DND-41 (cell line): Measurements from ENCODE around the gene ZNF700.
A peak's percentile ranks its signal among the peaks of the same experiment; 100 is the strongest.
"Not testable (repeated sequence)": the region's sequence is repeated elsewhere in the genome, so short reads cannot be mapped to it uniquely, and the experiment has no call there.

Source experiments
- ATAC-seq: fragments of 200-7000 bp; cut with Tn5 transposase; 3 replicates; pipeline ENCODE4 v1.9.1; 2021; ENCODE audit warnings: low read depth; ENCODE audit not compliant: insufficient read depth
- DNase-seq: peaks from one replicate; pipeline ENCODE4 v3.0.0-alpha.2; 2020
- H2AFZ ChIP-seq: 2 replicates; pipeline ENCODE4 v1.6.0; 2012; ENCODE audit warnings: low read depth, low read length
- H3K27ac ChIP-seq: 2 replicates; pipeline ENCODE4 v1.5.1; 2012; ENCODE audit warnings: low read length, inconsistent platforms
- H3K27me3 ChIP-seq: fragments of 200-600 bp; sonication (generic); 2 replicates; pipeline ENCODE4 v1.6.0; 2012; ENCODE audit warnings: low read length, mild to moderate bottlenecking, inconsistent platforms; ENCODE audit not compliant: insufficient read depth, poor library complexity
- H3K36me3 ChIP-seq: 2 replicates; pipeline ENCODE4 v1.5.1; 2012; ENCODE audit warnings: low read length, inconsistent platforms; ENCODE audit not compliant: insufficient read depth
- H3K4me1 ChIP-seq: 2 replicates; pipeline ENCODE4 v1.5.1; 2012; ENCODE audit warnings: mild to moderate bottlenecking, low read length; ENCODE audit not compliant: insufficient read depth
- H3K4me2 ChIP-seq: 2 replicates; pipeline ENCODE4 v1.6.0; 2012; ENCODE audit warnings: mild to moderate bottlenecking, moderate library complexity, low read length, inconsistent platforms; ENCODE audit not compliant: insufficient read depth
- H3K4me3 ChIP-seq, 2 experiments: fragments of 200-600 bp in 1 of 2; shearing (Covaris generic) in 1 of 2; 2 replicates each; pipeline ENCODE4 v1.5.1; 2012 to 2016; ENCODE audit warnings: inconsistent platforms in 2 of 2, low read length in 2 of 2, mild to moderate bottlenecking in 2 of 2, low read depth in 1 of 2, moderate library complexity in 1 of 2
- H3K79me2 ChIP-seq: 2 replicates; pipeline ENCODE4 v1.6.0; 2012; ENCODE audit warnings: low read length, inconsistent platforms; ENCODE audit not compliant: insufficient read depth
- H3K9ac ChIP-seq: 2 replicates; pipeline ENCODE4 v1.6.0; 2012; ENCODE audit warnings: low read depth, mild to moderate bottlenecking, inconsistent platforms, low read length, moderate library complexity
- H3K9me3 ChIP-seq: 2 replicates; pipeline ENCODE4 v1.5.1; 2012; ENCODE audit warnings: low read length, moderate library complexity, mild to moderate bottlenecking, inconsistent platforms; ENCODE audit not compliant: insufficient read depth, severe bottlenecking
- H4K20me1 ChIP-seq: 2 replicates; pipeline ENCODE4 v1.6.0; 2012; ENCODE audit warnings: low read length; ENCODE audit not compliant: insufficient read depth
- CTCF ChIP-seq: IDR thresholded peaks from 2 replicates; pipeline ENCODE4 v1.5.1; 2012; ENCODE audit warnings: borderline replicate concordance, low read length, moderate library complexity, mild to moderate bottlenecking; ENCODE audit not compliant: poor library complexity, severe bottlenecking; ENCODE audit errors: extremely low read depth
- EZH2 ChIP-seq: IDR thresholded peaks from 3 replicates; pipeline ENCODE4 v1.6.1; 2012; ENCODE audit warnings: borderline replicate concordance, low read depth, mild to moderate bottlenecking, moderate library complexity, low read length, inconsistent platforms; ENCODE audit not compliant: severe bottlenecking

ZNF700 gene

DNA sequence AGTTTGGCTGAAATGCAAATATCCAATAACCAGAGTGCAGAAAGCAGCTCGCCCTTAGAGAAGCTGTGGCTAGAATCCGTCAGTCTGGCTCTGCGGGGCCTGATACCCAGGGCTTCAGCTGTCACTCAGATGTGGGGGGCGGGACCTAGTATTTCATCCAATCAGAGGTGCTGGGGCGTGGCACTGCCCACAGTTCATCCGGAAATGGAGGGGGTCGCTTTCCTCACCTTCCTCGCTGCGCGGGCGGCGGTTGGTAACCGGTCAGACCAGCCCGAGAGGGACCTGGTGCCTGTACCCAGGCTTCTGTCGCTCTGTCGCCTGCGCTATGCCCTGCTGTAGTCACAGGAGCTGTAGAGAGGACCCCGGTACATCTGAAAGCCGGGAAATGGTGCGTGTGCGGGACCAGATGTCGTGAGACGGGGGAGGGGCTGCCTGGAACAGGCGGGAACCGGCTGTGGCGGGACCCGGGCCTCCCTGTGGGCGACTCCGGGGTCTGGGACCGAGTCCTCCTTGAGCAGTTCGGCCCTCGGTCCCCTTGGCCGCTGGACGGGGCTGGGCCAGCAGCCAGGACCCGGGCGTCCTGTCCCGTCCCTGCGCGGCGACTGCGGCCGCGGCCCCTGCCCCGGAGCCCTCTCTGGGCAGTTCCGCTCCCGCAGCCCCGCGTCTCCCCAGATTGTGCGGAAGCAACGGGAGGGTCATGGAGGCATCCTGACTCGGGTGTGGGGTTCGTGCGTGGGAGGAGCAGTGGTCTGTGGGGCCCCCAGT lies at the start of gene ZNF700:
Gene ZNF700, plus strand, starts transcription at position 222 of the 765 bp plus-strand sequence. Its CDS starts 104 bp downstream, at position 326.
- peak; percentile 87 for ATAC-seq
- peak; percentile 97 for DNase-seq
- Histone ChIP-seq H3K27ac (peak within 1 kb of the TSS; percentile 99), H3K4me1 (peaks cover 35% of the 10 kb centered on the region), H3K79me2 (peaks cover 50% of the 10 kb centered on the region), H3K36me3 (peaks cover 27% of the 10 kb centered on the region), H3K27me3 (no peaks in the 10 kb centered on the region), H2AFZ (peak within 1 kb of the TSS; percentile 86), H4K20me1 (0 out of 2 replicates have a peak, but pooled peaks cover 2% of the 10 kb centered on the region), H3K4me2 (peak within 1 kb of the TSS; percentile 99), H3K9ac (peak within 1 kb of the TSS; percentile 92), H3K9me3 (no peaks in the 10 kb centered on the region), H3K4me3 (peak within 1 kb of the TSS; percentile 63 to 74; a peak in 3 of 4 replicates)
- no peak for TF ChIP-seq EZH2
- no peak for TF ChIP-seq CTCF

- not testable (repeated sequence) for H4K20me1 ChIP-seq, H3K9ac ChIP-seq, H3K79me2 ChIP-seq, H3K4me3 ChIP-seq, H3K4me2 ChIP-seq, H3K36me3 ChIP-seq, H2AFZ ChIP-seq, H3K27ac ChIP-seq, H3K9me3 ChIP-seq, H3K27me3 ChIP-seq, H3K4me1 ChIP-seq
- TF ChIP-seq CTCF, result peak; percentile 55
- DNase-seq (peak; percentile 54), ATAC-seq (peak; percentile 71)
Measured at GRCh38 chr19:11879687-11880266, 45.1 kb upstream of the ZNF700 start.

DNA sequence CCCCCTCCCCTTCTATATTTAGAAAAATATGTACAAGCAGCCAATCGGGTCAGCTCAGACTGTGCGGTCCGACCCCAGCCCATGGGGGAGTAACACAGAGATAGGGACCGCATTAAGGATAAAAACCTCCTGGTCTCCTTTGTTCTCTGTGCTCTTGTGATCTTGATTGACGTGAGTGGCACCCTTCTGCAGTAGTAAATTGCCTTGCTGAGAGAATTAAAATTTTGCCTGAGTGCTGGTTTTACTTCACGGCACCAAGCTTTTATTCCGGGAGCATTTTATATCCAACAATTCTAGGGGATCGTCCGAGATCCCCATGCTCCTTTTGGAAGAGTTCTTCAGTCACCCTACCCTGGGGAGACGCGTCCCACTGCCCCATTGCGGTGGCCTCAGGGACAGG lies 44.3 kb upstream of the ZNF700 start:
- DNase-seq, result no peak
- H3K4me3 ChIP-seq, result no peak overlapping the region
- no peak overlapping the region for H3K27ac ChIP-seq
- H3K36me3 ChIP-seq, result no peaks in the 10 kb centered on the region
- H3K4me1 ChIP-seq, result peaks cover 3% of the 10 kb centered on the region; the same call in 1 of the 2 replicates
- TF ChIP-seq EZH2, result no peak
- TF ChIP-seq CTCF, result no peak
- no peaks in the 10 kb centered on the region for H4K20me1 ChIP-seq
- H3K9me3 ChIP-seq, result no peaks in the 10 kb centered on the region
- no peak overlapping the region for H2AFZ ChIP-seq
- ATAC-seq, result no peak
- H3K27me3 ChIP-seq, result no peaks in the 10 kb centered on the region
- H3K79me2 ChIP-seq, result no peaks in the 10 kb centered on the region
- no peak overlapping the region for H3K9ac ChIP-seq
- no peak overlapping the region for H3K4me2 ChIP-seq
